ENCODE data around the gene CPED1.

The CPED1 gene

GRCh38 chr7:121304102-121304658 is 315.7 kb downstream of the CPED1 start:
- no peaks in the 10 kb centered on the region for H3K79me2 ChIP-seq (ENCODE audit: low read length)
- no peak overlapping the region for H3K4me3 ChIP-seq (ENCODE audit: low read length)
- no peaks in the 10 kb centered on the region for H3K9me3 ChIP-seq (replicated peaks; ENCODE audit: insufficient read depth, low read length)
- no peak overlapping the region for H3K27ac ChIP-seq (ENCODE audit: low read length)
- H2AFZ ChIP-seq (ENCODE audit: low read length) = no peak overlapping the region
- H3F3A ChIP-seq (ENCODE audit: insufficient read depth, low read length) = no peaks in the 10 kb centered on the region
- no peak overlapping the region for H3K9ac ChIP-seq (ENCODE audit: low read length)
- H3K4me2 ChIP-seq (ENCODE audit: low read depth, low read length) = no peak overlapping the region
- no peaks in the 10 kb centered on the region for H3K4me1 ChIP-seq (ENCODE audit: low read length)
- no peaks in the 10 kb centered on the region for H3K27me3 ChIP-seq (replicated peaks; ENCODE audit: insufficient read depth, low read length)
- H3K9me2 ChIP-seq (replicated peaks; ENCODE audit: insufficient read depth, low read length) = no peaks in the 10 kb centered on the region
- no peaks in the 10 kb centered on the region for H4K20me1 ChIP-seq (ENCODE audit: insufficient read depth, low read length)
- no peak for TF ChIP-seq CTCF (IDR thresholded peaks at IDR 0.05; ENCODE audit: low read length)
- no peak for TF ChIP-seq EZH2phosphoT487 (IDR thresholded peaks at IDR 0.05; ENCODE audit: low read length)
- no peak for TF ChIP-seq EZH2 (optimal IDR thresholded peaks at IDR 0.05; ENCODE audit: low read depth, low read length)
- no peak for DNase-seq
- no peaks in the 10 kb centered on the region for H3K36me3 ChIP-seq (replicated peaks; ENCODE audit: insufficient read depth, low read length)

- no peaks in the 10 kb centered on the region for H3K9me2 ChIP-seq (replicated peaks; ENCODE audit: insufficient read depth, low read length)
- no peaks in the 10 kb centered on the region for H3K9me3 ChIP-seq (replicated peaks; ENCODE audit: insufficient read depth, low read length)
- H3K27ac ChIP-seq (ENCODE audit: low read length) = no peak overlapping the region
- TF ChIP-seq EZH2 (optimal IDR thresholded peaks at IDR 0.05; ENCODE audit: low read depth, low read length) = no peak
- no peak for TF ChIP-seq CTCF (IDR thresholded peaks at IDR 0.05; ENCODE audit: low read length)
- no peak for TF ChIP-seq EZH2phosphoT487 (IDR thresholded peaks at IDR 0.05; ENCODE audit: low read length)
- no peaks in the 10 kb centered on the region for H3K27me3 ChIP-seq (replicated peaks; ENCODE audit: insufficient read depth, low read length)
- DNase-seq = no peak
- H3F3A ChIP-seq (ENCODE audit: insufficient read depth, low read length) = no peaks in the 10 kb centered on the region
- H3K36me3 ChIP-seq (replicated peaks; ENCODE audit: insufficient read depth, low read length) = no peaks in the 10 kb centered on the region
- H3K79me2 ChIP-seq (ENCODE audit: low read length) = no peaks in the 10 kb centered on the region
- H3K4me2 ChIP-seq (ENCODE audit: low read depth, low read length) = no peak overlapping the region
- H4K20me1 ChIP-seq (ENCODE audit: insufficient read depth, low read length) = no peaks in the 10 kb centered on the region
- H3K4me1 ChIP-seq (ENCODE audit: low read length) = no peaks in the 10 kb centered on the region
- no peak overlapping the region for H3K9ac ChIP-seq (ENCODE audit: low read length)
- H2AFZ ChIP-seq (ENCODE audit: low read length) = no peak overlapping the region
- H3K4me3 ChIP-seq (ENCODE audit: low read length) = no peak overlapping the region
Observed at GRCh38 chr7:121305109-121305508, 316.6 kb downstream of the CPED1 start.

- H3K79me2 ChIP-seq (ENCODE audit: low read length) = no peaks in the 10 kb centered on the region
- H3K4me2 ChIP-seq (ENCODE audit: low read depth, low read length) = no peak overlapping the region
- H3K9me2 ChIP-seq (replicated peaks; ENCODE audit: insufficient read depth, low read length) = no peaks in the 10 kb centered on the region
- no peak overlapping the region for H2AFZ ChIP-seq (ENCODE audit: low read length)
- no peaks in the 10 kb centered on the region for H4K20me1 ChIP-seq (ENCODE audit: insufficient read depth, low read length)
- no peaks in the 10 kb centered on the region for H3K9me3 ChIP-seq (replicated peaks; ENCODE audit: insufficient read depth, low read length)
- no peak overlapping the region for H3K27ac ChIP-seq (ENCODE audit: low read length)
- no peak for TF ChIP-seq EZH2phosphoT487 (IDR thresholded peaks at IDR 0.05; ENCODE audit: low read length)
- TF ChIP-seq CTCF (IDR thresholded peaks at IDR 0.05; ENCODE audit: low read length) = no peak
- TF ChIP-seq EZH2 (optimal IDR thresholded peaks at IDR 0.05; ENCODE audit: low read depth, low read length) = no peak
- no peak overlapping the region for H3K9ac ChIP-seq (ENCODE audit: low read length)
- H3F3A ChIP-seq (ENCODE audit: insufficient read depth, low read length) = no peaks in the 10 kb centered on the region
- H3K4me3 ChIP-seq (ENCODE audit: low read length) = no peak overlapping the region
- H3K4me1 ChIP-seq (ENCODE audit: low read length) = no peaks in the 10 kb centered on the region
- DNase-seq = no peak
- no peaks in the 10 kb centered on the region for H3K27me3 ChIP-seq (replicated peaks; ENCODE audit: insufficient read depth, low read length)
- H3K36me3 ChIP-seq (replicated peaks; ENCODE audit: insufficient read depth, low read length) = no peaks in the 10 kb centered on the region
Observed at GRCh38 chr7:121306565-121306964, 318.1 kb downstream of the CPED1 start.
